ENCODE measurements around the gene GALNT1.

- TF ChIP-seq CTCF (IDR thresholded peaks at IDR 0.05; ENCODE audit: low read depth, low read length): no peak
- TF ChIP-seq MAX (IDR thresholded peaks at IDR 0.05; ENCODE audit: low read depth, low read length): no peak
- TF ChIP-seq POLR2A (IDR thresholded peaks at IDR 0.05; ENCODE audit: extremely low read depth, insufficient read length): no peak
- TF ChIP-seq MYC (IDR thresholded peaks at IDR 0.05; ENCODE audit: low read depth, low read length): no peak
These were observed 59.9 kb downstream of the GALNT1 start for GRCh38 chr18:35641467-35641866.
